HepG2 (cell line): ENCODE data around the gene CCDC180. TPM values are rescaled to one million over a fixed set of nuclear protein-coding genes. Genes with fewer than 3 reads are reported as not detected.
A peak's percentile ranks its signal among the peaks of the same experiment; 100 is the strongest.

ENCODE experiments used
- ATAC-seq: fragments of 200-7000 bp; cut with Tn5 transposase; 3 replicates; pipeline ENCODE4 v1.9.1; 2020; ENCODE audit warnings: mild to moderate bottlenecking, moderate library complexity
- BruUV-seq: library from RNA; stranded (reverse); fragments of 400-500 nt; replicated peaks from 2 replicates; lab custom pipeline; 2021; lab: Mats Ljungman, UMichigan
- CTCF ChIA-PET: fragments of 300-600 bp; formaldehyde crosslinking; extraction: SDS; loops from one replicate; lab custom pipeline; 2021; ENCODE audit warnings: low total read pairs, inconsistent platforms, low intra/inter-chr PET ratio; lab: Yijun Ruan, JAX
- POLR2A ChIA-PET: fragments of 350-600 bp; sonication (Branson Sonifier 250); formaldehyde crosslinking; loops from one replicate; lab custom pipeline; 2020; ENCODE audit warnings: antibody characterized with exemption, inconsistent platforms; lab: Yijun Ruan, JAX
- DNase-seq: peaks from one replicate; pipeline ENCODE4 v3.0.0-alpha.2; 2015; ENCODE audit warnings: low spot score
- FAIRE-seq: peaks from 3 replicates; lab custom pipeline; 2011; peaks lifted over from hg19 to GRCh38; lab: Jason Lieb, UNC
- H2AFZ ChIP-seq: one replicate; pipeline ENCODE4 v1.6.1; 2011; ENCODE audit warnings: low read length, inconsistent platforms
- H3K27ac ChIP-seq: fragments of 300-600 bp; 3 replicates; pipeline ENCODE4 v1.8.0; 2011; ENCODE audit warnings: mixed run types, mild to moderate bottlenecking, mixed read lengths, low read length, inconsistent platforms; ENCODE audit not compliant: insufficient read depth; ENCODE audit errors: extremely low read length
- H3K27me3 ChIP-seq, 2 experiments: fragments of 200-600 bp in 1 of 2; 2 replicates in 1 of 2; 3 replicates in 1 of 2; pipeline versions ENCODE4 v1.6.0 to v1.8.0; 2011; ENCODE audit warnings: low read length in 2 of 2, mild to moderate bottlenecking in 2 of 2, moderate library complexity in 2 of 2, inconsistent platforms in 1 of 2; ENCODE audit not compliant: insufficient read depth in 2 of 2, control insufficient read depth in 1 of 2
- H3K36me3 ChIP-seq, 2 experiments: fragments of 200-600 bp in 1 of 2; replicated peaks in 1 of 2; 2 replicates in 1 of 2; 3 replicates in 1 of 2; pipeline versions ENCODE4 v1.5.1 to v1.8.0; 2011; ENCODE audit warnings: low read length in 2 of 2, inconsistent platforms in 1 of 2; ENCODE audit not compliant: insufficient read depth in 2 of 2, control insufficient read depth in 1 of 2
- H3K4me1 ChIP-seq: 2 replicates; pipeline ENCODE4 v1.5.1; 2012; ENCODE audit warnings: low read length, inconsistent platforms; ENCODE audit not compliant: insufficient read depth
- H3K4me2 ChIP-seq: 2 replicates; pipeline ENCODE4 v1.6.0; 2011; ENCODE audit warnings: low read depth, low read length, inconsistent platforms
- H3K4me3 ChIP-seq, 3 experiments: fragments of 200-600 bp in 1 of 3; sonication (generic), shearing (Covaris generic) in 1 of 3; replicated peaks in 1 of 3; 2 replicates each; pipeline ENCODE4 v1.5.1; 2011 to 2016; ENCODE audit warnings: low read length in 3 of 3, inconsistent platforms in 2 of 3, low read depth in 2 of 3, mild to moderate bottlenecking in 2 of 3, control low read depth in 1 of 3, mixed read lengths in 1 of 3; ENCODE audit not compliant: insufficient read depth in 1 of 3
- H3K79me2 ChIP-seq: one replicate; pipeline ENCODE4 v1.6.1; 2011; ENCODE audit warnings: low read length, inconsistent platforms; ENCODE audit not compliant: insufficient read depth
- H3K9ac ChIP-seq: 2 replicates; pipeline ENCODE4 v1.6.0; 2011; ENCODE audit warnings: mild to moderate bottlenecking, low read depth, low read length, inconsistent platforms; ENCODE audit not compliant: insufficient read depth
- H3K9me3 ChIP-seq: 2 replicates; pipeline ENCODE4 v1.5.1; 2012; ENCODE audit warnings: mild to moderate bottlenecking, low read length
- H4K20me1 ChIP-seq: 2 replicates; pipeline ENCODE4 v1.6.0; 2011; ENCODE audit warnings: inconsistent platforms, mild to moderate bottlenecking, low read length, moderate library complexity; ENCODE audit not compliant: insufficient read depth
- ARID2 ChIP-seq: sonication (generic); formaldehyde crosslinking; IDR thresholded peaks from 2 replicates; pipeline ENCODE4 v1.8.1; 2022; ENCODE audit warnings: mild to moderate bottlenecking, missing genetic modification reagents, borderline replicate concordance
- CBX1 ChIP-seq: IDR thresholded peaks from one replicate; pipeline ENCODE4 v1.6.1; 2016; ENCODE audit warnings: antibody characterized with exemption, low read depth
- DRAP1 ChIP-seq: IDR thresholded peaks from 2 replicates; pipeline ENCODE4 v1.6.1; 2016; ENCODE audit warnings: missing genetic modification reagents, missing compliant biosample characterization
- GZF1 ChIP-seq: sonication (generic); formaldehyde crosslinking; IDR thresholded peaks from 2 replicates; pipeline ENCODE4 v1.5.1; 2020; ENCODE audit warnings: mild to moderate bottlenecking, missing genetic modification reagents
- KLF6 ChIP-seq: IDR thresholded peaks from 2 replicates; pipeline ENCODE4 v1.8.0; 2016; ENCODE audit warnings: missing biosample characterization, missing genetic modification reagents
- MAFF ChIP-seq: IDR thresholded peaks from 2 replicates; pipeline ENCODE4 v1.6.1; 2011; ENCODE audit warnings: low read depth, low read length, improper control_type of control experiment
- MAFK ChIP-seq, 2 experiments: IDR thresholded peaks in 1 of 2; conservative IDR thresholded peaks in 1 of 2; 2 replicates each; pipeline ENCODE4 v1.6.1; 2011; ENCODE audit warnings: improper control_type of control experiment in 2 of 2, low read length in 2 of 2
- MNT ChIP-seq: fragments of 450-650 bp; IDR thresholded peaks from 2 replicates; pipeline ENCODE4 v1.6.1; 2016
- MYC ChIP-seq: sonication (generic); formaldehyde crosslinking; IDR thresholded peaks from 2 replicates; pipeline ENCODE4 v1.9.0; 2021; ENCODE audit warnings: missing genetic modification reagents, borderline replicate concordance
- NFE2L2 ChIP-seq: fragments of 150-350 bp; IDR thresholded peaks from 2 replicates; pipeline ENCODE4 v1.6.1; 2014; ENCODE audit warnings: low read length
- ZNF550 ChIP-seq: sonication (generic); formaldehyde crosslinking; IDR thresholded peaks from 2 replicates; pipeline ENCODE4 v1.4.0; 2020; ENCODE audit warnings: mild to moderate bottlenecking, missing genetic modification reagents, borderline replicate concordance
- ZNF563 ChIP-seq: sonication (generic); formaldehyde crosslinking; IDR thresholded peaks from 2 replicates; pipeline ENCODE4 v1.8.0; 2022; ENCODE audit warnings: mild to moderate bottlenecking, moderate library complexity, missing genetic modification reagents
- ZNF7 ChIP-seq: IDR thresholded peaks from 2 replicates; pipeline ENCODE4 v1.6.1; 2016; ENCODE audit warnings: missing biosample characterization, missing genetic modification reagents
- ZNF703 ChIP-seq: sonication (generic); formaldehyde crosslinking; IDR thresholded peaks from 2 replicates; pipeline ENCODE4 v1.5.1; 2020; ENCODE audit warnings: missing genetic modification reagents, mild to moderate bottlenecking, moderate library complexity, borderline replicate concordance
- ZNF781 ChIP-seq: sonication (generic); formaldehyde crosslinking; IDR thresholded peaks from 2 replicates; pipeline ENCODE4 v1.5.1; 2020; ENCODE audit warnings: borderline replicate concordance, mild to moderate bottlenecking, missing genetic modification reagents; ENCODE audit errors: not compliant biosample characterization
- ZNF784 ChIP-seq: sonication (generic); formaldehyde crosslinking; IDR thresholded peaks from 2 replicates; pipeline ENCODE4 v1.5.1; 2020; ENCODE audit warnings: missing genetic modification reagents, mild to moderate bottlenecking, borderline replicate concordance
- WGBS: methylation state at CpG from one replicate; pipeline ENCODE4 v1.1.6; 2017; ENCODE audit warnings: low lambda C conversion rate; 5-methylcytosine and 5-hydroxymethylcytosine counted together
- in situ Hi-C: cut with HindIII; loops from 2 replicates; pipeline ENCODE4 v1.10.0; 2017; ENCODE audit warnings: low pct_unique_long_range_greater_than_20kb; ENCODE audit not compliant: extremely low pct_ligation_motif_present
- intact Hi-C: fragments of 100-400 bp; cut with micrococcal nuclease; formaldehyde crosslinking; loops from one replicate; pipeline ENCODE4 v1.10.0; 2022; ENCODE audit not compliant: unreplicated experiment
- polyA plus RNA-seq, 8 experiments: library from polyadenylated mRNA; depleted of rRNA in 3 of 8; stranded (reverse) in 7 of 8; unstranded in 1 of 8; fragments of >200 nt; fragmentation: Illumina TruSeq in 4 of 8; extraction: Trizol in 4 of 8; gene quantifications; 2 replicates each; pipeline versions ENCODE4 v1.2.1 to v1.2.3, GENCODE V29; 2011 to 2016; ENCODE audit warnings: low read depth in 4 of 8, missing spikeins in 1 of 8, mixed read lengths in 1 of 8; ENCODE audit not compliant: insufficient read depth in 1 of 8
- total RNA-seq, 5 experiments: library from RNA; depleted of rRNA; stranded (reverse); fragments of >200 nt; fragmentation: Illumina TruSeq; extraction: Trizol; gene quantifications; 2 replicates each; pipeline ENCODE4 v1.2.3, GENCODE V29; 2016; ENCODE audit warnings: low read depth in 1 of 5

Gene CCDC180
- total and polyA plus RNA-seq, 2 of the 13 experiments (the other 11 are each of a cell fraction or from before 2014, with no cell fraction given) = 2.2 to 2.5 TPM

- in situ Hi-C loops = no loop called here
- no peaks in the 10 kb centered on the region for H3K9me3 ChIP-seq
- no peak for DNase-seq
- POLR2A ChIA-PET = no interaction called here
- BruUV-seq = no TSS peak
- CTCF ChIA-PET = no interaction called here
- H3K36me3 ChIP-seq = no peaks in the 10 kb centered on the region
- H4K20me1 ChIP-seq = no peaks in the 10 kb centered on the region
- WGBS = 64% methylated on average over 2 of the region's 2 CpGs
- intact Hi-C loops = no loop called here
- no peak for TF ChIP-seq GZF1 (CRISPR knock-in tag)
- TF ChIP-seq ZNF7 (CRISPR knock-in tag) = peak; percentile 91
- TF ChIP-seq NFE2L2 = peak; percentile 56
- TF ChIP-seq MAFK (conservative IDR thresholded peaks at IDR 0.05 in 1 of 2, IDR thresholded peaks at IDR 0.05 in 1 of 2; ENCODE audit: low read length in 2 of 2) = peak; percentile 31 to 64; a peak in 3 of 4 replicates
- TF ChIP-seq MAFF = 0 out of 2 replicates have a peak, but pooled peaks have one; percentile 24
- no peak overlapping the region for H3K4me2 ChIP-seq
- no peaks in the 10 kb centered on the region for H3K4me1 ChIP-seq
- H3K9ac ChIP-seq = no peak overlapping the region
- no peak overlapping the region for H3K27ac ChIP-seq
- H3K27me3 ChIP-seq = no peaks in the 10 kb centered on the region
- ATAC-seq = no peak
- FAIRE-seq = no peak
- no peaks in the 10 kb centered on the region for H3K79me2 ChIP-seq
- no peak overlapping the region for H2AFZ ChIP-seq
- no peak overlapping the region for H3K4me3 ChIP-seq
Observed at GRCh38 chr9:97304586-97304985, 2.9 kb upstream of the CCDC180 start.

- no peak overlapping the region for H3K9ac ChIP-seq
- no peak for FAIRE-seq
- H3K27ac ChIP-seq = no peak overlapping the region
- no peak overlapping the region for H3K4me2 ChIP-seq
- H2AFZ ChIP-seq = no peak overlapping the region
- no peaks in the 10 kb centered on the region for H3K79me2 ChIP-seq
- in situ Hi-C loops (no loop called here), intact Hi-C loops (no loop called here)
- no TSS peak for BruUV-seq
- ChIA-PET CTCF (no interaction called here), POLR2A (no interaction called here)
- no peak overlapping the region for H3K4me3 ChIP-seq
- no peaks in the 10 kb centered on the region; a peak in 1 of 5 replicates for H3K36me3 ChIP-seq
- no peaks in the 10 kb centered on the region for H4K20me1 ChIP-seq
- no peak for ATAC-seq
- H3K4me1 ChIP-seq = no peaks in the 10 kb centered on the region
- DNase-seq = no peak
- 65% methylated on average over 7 of the region's 7 CpGs for WGBS
- no peaks in the 10 kb centered on the region for H3K9me3 ChIP-seq
- no peaks in the 10 kb centered on the region for H3K27me3 ChIP-seq
- TF ChIP-seq DRAP1 (CRISPR knock-in tag) = no peak
- TF ChIP-seq ZNF563 (CRISPR knock-in tag) = no peak
- no peak for TF ChIP-seq KLF6
- TF ChIP-seq ZNF550 (CRISPR knock-in tag) = no peak
- TF ChIP-seq ZNF784 (CRISPR knock-in tag) = no peak
- no peak for TF ChIP-seq ZNF781 (CRISPR knock-in tag)
- TF ChIP-seq MNT = no peak
- TF ChIP-seq ZNF703 (CRISPR knock-in tag) = no peak
- TF ChIP-seq ARID2 (CRISPR knock-in tag) = no peak
- no peak for TF ChIP-seq MYC (CRISPR knock-in tag)
- no peak for TF ChIP-seq CBX1
Observed at GRCh38 chr9:97305501-97306298, 1.8 kb upstream of the CCDC180 start.
